Gastroesophageal sphincter (tissue), 3 donors: ENCODE measurements around the gene WNT3.

ENCODE experiments used
- CTCF ChIP-seq, 4 experiments: fragments of 200-600 bp in 2 of 4; fragments of 450-650 bp in 2 of 4; sonication (generic) in 1 of 4; IDR thresholded peaks; one replicate each; pipeline ENCODE4 v1.5.1; 2017 to 2019; ENCODE audit warnings: antibody characterized with exemption in 4 of 4, mild to moderate bottlenecking in 2 of 4, moderate library complexity in 2 of 4
- EP300 ChIP-seq: sonication (generic); formaldehyde crosslinking; IDR thresholded peaks from one replicate; pipeline ENCODE4 v1.6.1; 2017; ENCODE audit warnings: antibody characterized with exemption, mild to moderate bottlenecking
- POLR2A ChIP-seq, 2 donors: fragments of 450-650 bp; IDR thresholded peaks; one replicate each; pipeline ENCODE4 v1.6.1; 2017; ENCODE audit warnings: antibody characterized with exemption in 2 of 2, mild to moderate bottlenecking in 2 of 2, moderate library complexity in 1 of 2
- POLR2AphosphoS5 ChIP-seq: sonication (generic); formaldehyde crosslinking; IDR thresholded peaks from one replicate; pipeline ENCODE4 v1.6.1; 2017; ENCODE audit warnings: antibody characterized with exemption

- TF ChIP-seq CTCF (IDR thresholded peaks at IDR 0.05) (no peak), POLR2A (IDR thresholded peaks at IDR 0.05) (no peak), POLR2AphosphoS5 (no peak), EP300 (no peak)
Observed at GRCh38 chr17:46722662-46723285, 95.7 kb downstream of the WNT3 start.
